Measurements from ENCODE around the gene ATP1B4.
A peak's percentile ranks its signal among the peaks of the same experiment; 100 is the strongest.

Gene ATP1B4

DNA sequence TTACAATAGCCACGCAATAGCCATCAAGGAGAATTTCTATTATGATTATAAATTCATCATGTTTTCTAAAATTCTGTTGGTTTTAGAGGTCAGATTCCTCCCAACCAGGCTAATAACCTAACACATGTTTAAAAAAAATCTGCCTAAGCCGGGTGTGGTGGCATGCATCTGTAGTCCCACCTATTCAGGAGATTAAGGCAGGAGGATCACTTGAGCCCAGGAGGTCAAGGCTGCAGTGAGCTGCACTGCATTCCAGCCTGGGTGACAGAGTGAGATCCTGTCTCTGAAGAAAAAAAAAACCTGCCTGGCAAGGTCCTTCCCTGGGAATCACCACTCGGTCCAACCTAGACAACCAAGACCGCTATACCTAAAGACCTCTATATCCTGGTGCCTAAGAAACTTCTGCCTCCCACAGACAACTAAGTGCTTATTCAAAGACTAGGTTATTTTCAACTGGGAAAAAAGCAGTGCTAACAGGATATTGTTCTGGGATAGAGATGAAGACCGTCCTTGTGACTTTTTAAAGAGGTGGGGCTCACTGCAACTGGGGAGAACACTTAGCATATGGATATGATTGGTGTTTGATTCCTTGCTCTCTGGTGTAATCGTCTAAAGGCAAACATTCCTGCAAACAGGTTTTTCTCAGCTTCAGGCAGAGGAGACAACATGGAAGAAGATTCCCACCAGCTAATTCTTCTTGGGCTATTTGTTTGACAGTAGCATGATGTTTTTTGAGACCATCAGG lies 18.2 kb downstream of the ATP1B4 start (continued):
- TF ChIP-seq, protein P1, sequence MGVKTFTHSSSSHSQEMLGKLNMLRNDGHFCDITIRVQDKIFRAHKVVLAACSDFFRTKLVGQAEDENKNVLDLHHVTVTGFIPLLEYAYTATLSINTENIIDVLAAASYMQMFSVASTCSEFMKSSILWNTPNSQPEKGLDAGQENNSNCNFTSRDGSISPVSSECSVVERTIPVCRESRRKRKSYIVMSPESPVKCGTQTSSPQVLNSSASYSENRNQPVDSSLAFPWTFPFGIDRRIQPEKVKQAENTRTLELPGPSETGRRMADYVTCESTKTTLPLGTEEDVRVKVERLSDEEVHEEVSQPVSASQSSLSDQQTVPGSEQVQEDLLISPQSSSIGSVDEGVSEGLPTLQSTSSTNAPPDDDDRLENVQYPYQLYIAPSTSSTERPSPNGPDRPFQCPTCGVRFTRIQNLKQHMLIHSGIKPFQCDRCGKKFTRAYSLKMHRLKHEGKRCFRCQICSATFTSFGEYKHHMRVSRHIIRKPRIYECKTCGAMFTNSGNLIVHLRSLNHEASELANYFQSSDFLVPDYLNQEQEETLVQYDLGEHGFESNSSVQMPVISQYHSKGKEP (tag by site-specific recombination; IDR thresholded peaks at IDR 0.05) = no peak
- TF ChIP-seq ZBTB17 (tag by site-specific recombination; IDR thresholded peaks at IDR 0.05) (no peak), ZBTB20 (tag by site-specific recombination; IDR thresholded peaks at IDR 0.05) (no peak)
- TF ChIP-seq, protein P2, sequence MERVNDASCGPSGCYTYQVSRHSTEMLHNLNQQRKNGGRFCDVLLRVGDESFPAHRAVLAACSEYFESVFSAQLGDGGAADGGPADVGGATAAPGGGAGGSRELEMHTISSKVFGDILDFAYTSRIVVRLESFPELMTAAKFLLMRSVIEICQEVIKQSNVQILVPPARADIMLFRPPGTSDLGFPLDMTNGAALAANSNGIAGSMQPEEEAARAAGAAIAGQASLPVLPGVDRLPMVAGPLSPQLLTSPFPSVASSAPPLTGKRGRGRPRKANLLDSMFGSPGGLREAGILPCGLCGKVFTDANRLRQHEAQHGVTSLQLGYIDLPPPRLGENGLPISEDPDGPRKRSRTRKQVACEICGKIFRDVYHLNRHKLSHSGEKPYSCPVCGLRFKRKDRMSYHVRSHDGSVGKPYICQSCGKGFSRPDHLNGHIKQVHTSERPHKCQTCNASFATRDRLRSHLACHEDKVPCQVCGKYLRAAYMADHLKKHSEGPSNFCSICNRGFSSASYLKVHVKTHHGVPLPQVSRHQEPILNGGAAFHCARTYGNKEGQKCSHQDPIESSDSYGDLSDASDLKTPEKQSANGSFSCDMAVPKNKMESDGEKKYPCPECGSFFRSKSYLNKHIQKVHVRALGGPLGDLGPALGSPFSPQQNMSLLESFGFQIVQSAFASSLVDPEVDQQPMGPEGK (tag by site-specific recombination; IDR thresholded peaks at IDR 0.05) = no peak

DNA sequence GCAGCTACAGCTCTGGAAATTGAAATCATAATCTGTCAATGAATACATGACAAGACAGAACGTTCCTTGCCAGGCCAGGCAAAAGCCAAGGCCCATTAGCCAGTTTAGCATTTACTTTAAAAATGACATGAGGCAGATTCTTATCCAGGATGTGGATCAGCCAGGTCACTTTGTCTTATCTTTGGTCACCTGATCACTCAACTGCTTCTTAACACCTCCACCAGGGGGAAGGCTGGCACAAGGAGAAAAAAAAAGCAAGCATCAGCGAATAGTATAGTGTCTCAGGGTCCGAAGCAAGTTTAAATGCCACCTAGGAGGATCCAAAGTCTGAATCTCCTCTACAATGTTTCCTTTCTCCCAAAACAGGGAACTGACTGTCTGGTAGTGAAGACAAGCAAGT lies 18.8 kb downstream of the ATP1B4 start:
- H3K36me3 ChIP-seq (ENCODE audit: control insufficient read depth in 2 of 2, insufficient read depth in 1 of 2, low read length in 2 of 2) = no peaks in the 10 kb centered on the region
- H3K4me3 ChIP-seq (ENCODE audit: low read depth, low read length) = no peak overlapping the region
- TF ChIP-seq KLF9 (tag by site-specific recombination; IDR thresholded peaks at IDR 0.05; ENCODE audit: low read depth) (no peak), ZNF654 (tag by site-specific recombination; IDR thresholded peaks at IDR 0.05; ENCODE audit: low read depth) (peak; percentile 38), PRDM1 (tag by site-specific recombination; IDR thresholded peaks at IDR 0.05) (no peak)
- TF ChIP-seq, protein P3, sequence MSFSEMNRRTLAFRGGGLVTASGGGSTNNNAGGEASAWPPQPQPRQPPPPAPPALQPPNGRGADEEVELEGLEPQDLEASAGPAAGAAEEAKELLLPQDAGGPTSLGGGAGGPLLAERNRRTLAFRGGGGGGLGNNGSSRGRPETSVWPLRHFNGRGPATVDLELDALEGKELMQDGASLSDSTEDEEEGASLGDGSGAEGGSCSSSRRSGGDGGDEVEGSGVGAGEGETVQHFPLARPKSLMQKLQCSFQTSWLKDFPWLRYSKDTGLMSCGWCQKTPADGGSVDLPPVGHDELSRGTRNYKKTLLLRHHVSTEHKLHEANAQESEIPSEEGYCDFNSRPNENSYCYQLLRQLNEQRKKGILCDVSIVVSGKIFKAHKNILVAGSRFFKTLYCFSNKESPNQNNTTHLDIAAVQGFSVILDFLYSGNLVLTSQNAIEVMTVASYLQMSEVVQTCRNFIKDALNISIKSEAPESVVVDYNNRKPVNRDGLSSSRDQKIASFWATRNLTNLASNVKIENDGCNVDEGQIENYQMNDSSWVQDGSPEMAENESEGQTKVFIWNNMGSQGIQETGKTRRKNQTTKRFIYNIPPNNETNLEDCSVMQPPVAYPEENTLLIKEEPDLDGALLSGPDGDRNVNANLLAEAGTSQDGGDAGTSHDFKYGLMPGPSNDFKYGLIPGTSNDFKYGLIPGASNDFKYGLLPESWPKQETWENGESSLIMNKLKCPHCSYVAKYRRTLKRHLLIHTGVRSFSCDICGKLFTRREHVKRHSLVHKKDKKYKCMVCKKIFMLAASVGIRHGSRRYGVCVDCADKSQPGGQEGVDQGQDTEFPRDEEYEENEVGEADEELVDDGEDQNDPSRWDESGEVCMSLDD (tag by site-specific recombination; IDR thresholded peaks at IDR 0.05) = no peak
- ChIA-PET POLR2A (no interaction called here), CTCF (interaction anchor here (0.6 to 2.9 kb wide), 8 partner anchors 15 to 98 kb away, joined by 3 to 11 read pairs (median 4); no protein-coding TSS in a partner anchor)
- H3K9me3 ChIP-seq (ENCODE audit: control insufficient read depth, insufficient read depth, low read depth, low read length) = no peaks in the 10 kb centered on the region; the same call in 1 of the 2 replicates
- no peaks in the 10 kb centered on the region for H3K4me1 ChIP-seq (ENCODE audit: control insufficient read depth, insufficient read depth, low read length)
- H3K27ac ChIP-seq (ENCODE audit: extremely low read depth, low read depth, low read length) = no peak overlapping the region

DNA sequence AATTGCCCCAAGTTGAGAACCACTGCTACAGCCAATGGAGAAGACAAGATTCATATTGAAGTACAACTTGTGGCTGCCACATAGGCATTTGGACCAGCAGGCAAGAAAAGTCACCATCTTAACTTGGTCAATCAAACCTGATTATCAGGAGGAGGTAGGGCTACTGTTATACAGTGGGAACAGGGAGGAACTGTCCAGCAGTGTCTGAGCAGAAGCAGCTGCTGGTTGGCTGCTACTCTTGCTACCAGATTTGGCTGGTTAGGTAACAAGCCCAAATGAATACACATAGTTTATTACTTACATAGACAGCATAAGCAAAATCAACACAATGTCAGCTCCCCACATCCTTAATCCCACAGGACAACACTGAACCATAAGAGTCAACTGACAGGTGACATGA lies 39.4 kb downstream of the ATP1B4 start:
- H3K36me3 ChIP-seq (ENCODE audit: control insufficient read depth in 2 of 2, insufficient read depth in 1 of 2, low read length in 2 of 2) = no peaks in the 10 kb centered on the region
- H3K9me3 ChIP-seq (ENCODE audit: control insufficient read depth, insufficient read depth, low read depth, low read length) = no peaks in the 10 kb centered on the region
- H3K27ac ChIP-seq (ENCODE audit: extremely low read depth, low read depth, low read length) = no peak overlapping the region
- ChIA-PET CTCF (interaction anchor here (1.3 kb wide), 1 partner anchor 49 kb away, joined by 4 read pairs; no protein-coding TSS in a partner anchor), POLR2A (no interaction called here)
- no peak overlapping the region for H3K4me3 ChIP-seq (ENCODE audit: low read depth, low read length)
- no peaks in the 10 kb centered on the region for H3K4me1 ChIP-seq (ENCODE audit: control insufficient read depth, insufficient read depth, low read length)
- TF ChIP-seq REPIN1 (tag by site-specific recombination; IDR thresholded peaks at IDR 0.05; ENCODE audit: low read depth) = no peak
- no peak for TF ChIP-seq SP7 (tag by site-specific recombination; IDR thresholded peaks at IDR 0.05)
- no peak for TF ChIP-seq ZNF114 (tag by site-specific recombination; IDR thresholded peaks at IDR 0.05)
- TF ChIP-seq, protein P4, sequence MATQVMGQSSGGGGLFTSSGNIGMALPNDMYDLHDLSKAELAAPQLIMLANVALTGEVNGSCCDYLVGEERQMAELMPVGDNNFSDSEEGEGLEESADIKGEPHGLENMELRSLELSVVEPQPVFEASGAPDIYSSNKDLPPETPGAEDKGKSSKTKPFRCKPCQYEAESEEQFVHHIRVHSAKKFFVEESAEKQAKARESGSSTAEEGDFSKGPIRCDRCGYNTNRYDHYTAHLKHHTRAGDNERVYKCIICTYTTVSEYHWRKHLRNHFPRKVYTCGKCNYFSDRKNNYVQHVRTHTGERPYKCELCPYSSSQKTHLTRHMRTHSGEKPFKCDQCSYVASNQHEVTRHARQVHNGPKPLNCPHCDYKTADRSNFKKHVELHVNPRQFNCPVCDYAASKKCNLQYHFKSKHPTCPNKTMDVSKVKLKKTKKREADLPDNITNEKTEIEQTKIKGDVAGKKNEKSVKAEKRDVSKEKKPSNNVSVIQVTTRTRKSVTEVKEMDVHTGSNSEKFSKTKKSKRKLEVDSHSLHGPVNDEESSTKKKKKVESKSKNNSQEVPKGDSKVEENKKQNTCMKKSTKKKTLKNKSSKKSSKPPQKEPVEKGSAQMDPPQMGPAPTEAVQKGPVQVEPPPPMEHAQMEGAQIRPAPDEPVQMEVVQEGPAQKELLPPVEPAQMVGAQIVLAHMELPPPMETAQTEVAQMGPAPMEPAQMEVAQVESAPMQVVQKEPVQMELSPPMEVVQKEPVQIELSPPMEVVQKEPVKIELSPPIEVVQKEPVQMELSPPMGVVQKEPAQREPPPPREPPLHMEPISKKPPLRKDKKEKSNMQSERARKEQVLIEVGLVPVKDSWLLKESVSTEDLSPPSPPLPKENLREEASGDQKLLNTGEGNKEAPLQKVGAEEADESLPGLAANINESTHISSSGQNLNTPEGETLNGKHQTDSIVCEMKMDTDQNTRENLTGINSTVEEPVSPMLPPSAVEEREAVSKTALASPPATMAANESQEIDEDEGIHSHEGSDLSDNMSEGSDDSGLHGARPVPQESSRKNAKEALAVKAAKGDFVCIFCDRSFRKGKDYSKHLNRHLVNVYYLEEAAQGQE (tag by site-specific recombination; IDR thresholded peaks at IDR 0.05) = peak; percentile 89
